ENCODE results near the gene AMZ1. TPM values are rescaled to one million over a fixed set of nuclear protein-coding genes. Genes with fewer than 3 reads are reported as not detected.

AMZ1 gene
- total RNA-seq, 4 donors from 2014 or later = 0.39 to 1.7 (median 1.2) TPM

DNA sequence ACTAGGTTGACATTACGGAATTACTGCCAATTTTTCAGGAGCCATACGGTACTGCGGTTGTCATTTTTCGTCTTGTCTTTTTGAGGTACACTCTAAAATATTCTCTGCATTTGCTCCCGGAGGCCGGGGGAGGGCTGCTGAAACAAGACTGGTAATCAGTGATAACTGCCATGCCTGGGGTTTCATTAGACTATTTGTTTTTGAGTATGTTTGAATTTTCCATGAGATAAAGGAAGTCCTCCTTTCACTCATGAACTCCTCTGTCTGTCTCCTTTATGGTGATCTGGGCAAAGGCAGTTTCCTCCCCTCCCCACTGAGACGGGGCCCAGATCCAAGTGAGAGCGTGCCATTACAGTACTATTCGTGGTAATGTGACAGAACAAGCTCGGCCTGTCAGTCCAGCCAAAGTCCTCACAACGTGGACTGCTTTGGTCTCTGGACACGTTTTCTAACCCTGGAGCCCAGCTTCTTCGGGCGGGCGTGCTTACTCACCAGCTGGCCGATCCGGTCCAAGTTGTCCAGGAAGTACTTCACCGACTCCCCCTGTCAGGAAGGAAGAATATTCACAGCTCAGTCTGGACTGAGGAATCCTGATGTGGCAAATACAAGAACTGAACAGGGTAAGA, 45.1 kb downstream of the AMZ1 start:
- Histone ChIP-seq H3K4me3 (no peak overlapping the region), H3K4me1 (peaks cover 0 to 48% (median 8%) of the 10 kb centered on the region in 4 donors), H3K27me3 (no peaks in the 10 kb centered on the region), H3K9me3 (no peaks in the 10 kb centered on the region), H3K36me3 (peaks cover 0 to 41% (median 0%) of the 10 kb centered on the region in 3 donors), H3K27ac (peak overlapping the region in 2 of 4 donors; percentile 19 to 37)
- 55 to 58% methylated on average over 18 of the region's 18 CpGs for WGBS, 2 donors
- TF ChIP-seq EP300 (IDR thresholded peaks at IDR 0.05) (peak in 1 of 2 donors; percentile 29), POLR2A (IDR thresholded peaks at IDR 0.05) (no peak)
- TF ChIP-seq, protein P1, sequence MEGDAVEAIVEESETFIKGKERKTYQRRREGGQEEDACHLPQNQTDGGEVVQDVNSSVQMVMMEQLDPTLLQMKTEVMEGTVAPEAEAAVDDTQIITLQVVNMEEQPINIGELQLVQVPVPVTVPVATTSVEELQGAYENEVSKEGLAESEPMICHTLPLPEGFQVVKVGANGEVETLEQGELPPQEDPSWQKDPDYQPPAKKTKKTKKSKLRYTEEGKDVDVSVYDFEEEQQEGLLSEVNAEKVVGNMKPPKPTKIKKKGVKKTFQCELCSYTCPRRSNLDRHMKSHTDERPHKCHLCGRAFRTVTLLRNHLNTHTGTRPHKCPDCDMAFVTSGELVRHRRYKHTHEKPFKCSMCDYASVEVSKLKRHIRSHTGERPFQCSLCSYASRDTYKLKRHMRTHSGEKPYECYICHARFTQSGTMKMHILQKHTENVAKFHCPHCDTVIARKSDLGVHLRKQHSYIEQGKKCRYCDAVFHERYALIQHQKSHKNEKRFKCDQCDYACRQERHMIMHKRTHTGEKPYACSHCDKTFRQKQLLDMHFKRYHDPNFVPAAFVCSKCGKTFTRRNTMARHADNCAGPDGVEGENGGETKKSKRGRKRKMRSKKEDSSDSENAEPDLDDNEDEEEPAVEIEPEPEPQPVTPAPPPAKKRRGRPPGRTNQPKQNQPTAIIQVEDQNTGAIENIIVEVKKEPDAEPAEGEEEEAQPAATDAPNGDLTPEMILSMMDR (IDR thresholded peaks at IDR 0.05) = no peak
- DNase-seq (ENCODE audit: low spot score in 2 of 2) = no peak

DNA sequence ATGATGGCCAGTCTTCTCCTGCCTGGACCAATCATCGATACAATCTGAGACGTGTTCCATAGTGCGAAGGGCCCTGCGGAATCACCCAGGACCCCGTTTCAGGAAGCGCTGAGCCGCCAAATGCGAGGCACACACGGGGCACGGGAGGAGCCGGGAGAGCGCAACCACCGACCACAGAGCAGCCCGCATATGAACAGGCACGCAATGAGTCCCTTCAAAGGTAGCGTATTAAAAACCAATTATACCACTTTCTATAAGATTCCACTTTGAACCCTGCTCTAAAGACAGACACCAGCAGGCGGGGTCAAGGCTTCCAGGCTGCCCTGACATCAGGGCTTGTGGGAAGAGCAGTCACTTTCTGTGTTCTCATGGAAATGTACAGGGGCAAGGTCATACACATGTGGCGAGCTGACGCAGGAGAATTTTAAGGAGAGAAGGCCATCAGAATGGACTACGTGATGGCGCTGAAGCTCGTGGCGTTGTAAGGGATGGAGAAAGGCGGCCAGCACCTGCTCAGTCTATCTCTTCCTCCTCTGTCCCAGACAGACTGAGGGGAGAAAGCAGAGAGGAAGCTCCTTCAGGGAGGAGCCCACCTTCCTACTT, 46.2 kb downstream of the AMZ1 start:
- Histone ChIP-seq H3K27me3 (no peaks in the 10 kb centered on the region), H3K36me3 (peaks cover 0 to 41% (median 0%) of the 10 kb centered on the region in 3 donors), H3K4me3 (no peak overlapping the region), H3K4me1 (peaks cover 0 to 37% (median 6%) of the 10 kb centered on the region in 4 donors), H3K9me3 (no peaks in the 10 kb centered on the region), H3K27ac (peak overlapping the region in 1 of 4 donors; percentile 53)
- TF ChIP-seq, protein P1 (IDR thresholded peaks at IDR 0.05) = no peak
- no peak for TF ChIP-seq POLR2A (IDR thresholded peaks at IDR 0.05)
- no peak for TF ChIP-seq EP300 (IDR thresholded peaks at IDR 0.05)
- 77 to 82% methylated on average over 24 of the region's 24 CpGs for WGBS, 2 donors
- DNase-seq (ENCODE audit: low spot score in 2 of 2) = no peak

DNA sequence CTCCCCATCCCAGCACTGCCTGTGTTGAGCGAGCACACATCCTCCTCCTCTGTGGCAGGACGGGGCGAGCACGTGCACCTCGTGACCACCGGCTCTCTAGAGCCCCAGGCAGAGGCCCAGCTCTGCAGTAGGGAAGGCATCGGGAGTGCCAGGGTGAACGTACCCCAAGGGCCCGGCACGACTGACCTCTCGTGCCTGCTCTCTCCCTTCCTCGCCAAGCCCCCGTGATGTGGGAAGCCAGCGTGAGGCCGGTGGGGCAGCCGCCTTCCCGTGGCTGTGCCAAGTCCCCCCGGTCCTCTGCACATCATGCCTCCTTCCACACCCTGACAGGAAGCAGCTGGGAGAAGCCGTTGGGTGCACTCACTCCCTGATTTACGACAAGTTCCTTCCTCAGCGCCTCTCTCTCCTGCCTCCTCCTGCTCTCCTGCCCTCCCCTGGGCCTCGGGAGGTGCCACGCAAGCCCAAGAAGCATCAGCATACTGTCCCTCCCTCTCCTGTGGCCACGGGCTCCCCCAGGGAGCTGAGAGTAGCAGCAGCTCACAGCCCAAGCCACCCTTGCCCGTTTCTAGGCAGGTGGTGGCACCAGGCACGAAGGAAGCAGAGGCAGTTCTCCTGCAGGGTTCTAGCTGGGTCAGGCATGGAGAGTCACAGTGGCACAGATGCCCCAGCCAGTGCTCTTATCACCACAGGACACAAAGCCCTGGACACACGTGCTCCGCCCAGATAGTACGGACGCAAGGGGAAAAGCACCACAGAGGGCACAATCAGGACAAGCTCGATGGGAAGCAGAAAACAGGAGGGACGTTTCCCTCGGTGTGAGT, 47.0 kb downstream of the AMZ1 start:
- H3K9me3 ChIP-seq = no peaks in the 10 kb centered on the region
- WGBS, 2 donors = 63% methylated on average over 30 to 33 of the region's 33 CpGs
- H3K27me3 ChIP-seq = no peaks in the 10 kb centered on the region
- H3K36me3 ChIP-seq = peaks cover 0 to 41% (median 0%) of the 10 kb centered on the region in 3 donors
- H3K4me3 ChIP-seq = no peak overlapping the region
- H3K27ac ChIP-seq = peak overlapping the region in 2 of 4 donors; percentile 37 to 53
- peaks cover 0 to 30% (median 3%) of the 10 kb centered on the region in 4 donors for H3K4me1 ChIP-seq
- no peak for DNase-seq (ENCODE audit: low spot score in 2 of 2)
- TF ChIP-seq EP300 (IDR thresholded peaks at IDR 0.05) = peak in 1 of 2 donors; percentile 48
- TF ChIP-seq, protein P1 (IDR thresholded peaks at IDR 0.05) = no peak

DNA sequence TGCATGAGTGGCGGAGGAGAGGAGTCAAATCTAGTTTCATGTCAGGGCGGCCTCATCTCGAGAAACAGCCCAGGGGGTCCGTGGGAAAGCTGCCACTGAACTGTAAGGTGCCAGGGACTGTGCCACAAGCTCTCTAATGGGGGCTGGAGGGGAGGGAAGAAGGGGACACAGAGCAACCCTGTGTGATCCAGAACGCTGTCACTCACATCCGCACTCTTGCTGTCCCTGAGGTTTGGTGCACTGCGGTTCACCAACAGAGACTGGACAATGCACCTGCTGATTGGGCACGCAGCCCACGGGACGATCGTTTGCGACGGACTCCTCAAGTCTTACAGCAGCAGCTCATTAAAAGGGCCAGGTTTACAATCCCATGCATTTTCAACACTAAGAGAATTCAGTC, 47.7 kb downstream of the AMZ1 start:
- Histone ChIP-seq H3K9me3 (no peaks in the 10 kb centered on the region), H3K4me3 (no peak overlapping the region), H3K27ac (no peak overlapping the region), H3K36me3 (peaks cover 0 to 37% (median 0%) of the 10 kb centered on the region in 3 donors), H3K27me3 (no peaks in the 10 kb centered on the region), H3K4me1 (peaks cover 0 to 23% (median 2%) of the 10 kb centered on the region in 4 donors)
- TF ChIP-seq EP300 (IDR thresholded peaks at IDR 0.05) (no peak), POLR2A (IDR thresholded peaks at IDR 0.05) (no peak)
- TF ChIP-seq, protein P1 (IDR thresholded peaks at IDR 0.05) = no peak
- WGBS, 2 donors = 85 to 87% methylated on average over 13 of the region's 13 CpGs
- no peak for DNase-seq (ENCODE audit: low spot score in 2 of 2)
